ENCODE data around the gene UACA. TPM values are rescaled to one million over a fixed set of nuclear protein-coding genes. Genes with fewer than 3 reads are reported as not detected.

Gene UACA
- total RNA-seq, 1 donor from 2014 or later = 46.2 TPM

- Mint-ChIP-seq H3K27me3 (peaks cover 18% of the 10 kb centered on the region), H3K27ac (no peak overlapping the region), H3K4me1 (ENCODE audit: low read depth) (peaks cover 28% of the 10 kb centered on the region), H3K4me3 (ENCODE audit: low read depth) (no peak overlapping the region), H3K9me3 (ENCODE audit: low read depth) (no peaks in the 10 kb centered on the region), H3K36me3 (ENCODE audit: insufficient read depth) (no peaks in the 10 kb centered on the region)
- DNase-seq (ENCODE audit: low spot score, unreplicated experiment) = no peak
- TF ChIP-seq, protein P1, sequence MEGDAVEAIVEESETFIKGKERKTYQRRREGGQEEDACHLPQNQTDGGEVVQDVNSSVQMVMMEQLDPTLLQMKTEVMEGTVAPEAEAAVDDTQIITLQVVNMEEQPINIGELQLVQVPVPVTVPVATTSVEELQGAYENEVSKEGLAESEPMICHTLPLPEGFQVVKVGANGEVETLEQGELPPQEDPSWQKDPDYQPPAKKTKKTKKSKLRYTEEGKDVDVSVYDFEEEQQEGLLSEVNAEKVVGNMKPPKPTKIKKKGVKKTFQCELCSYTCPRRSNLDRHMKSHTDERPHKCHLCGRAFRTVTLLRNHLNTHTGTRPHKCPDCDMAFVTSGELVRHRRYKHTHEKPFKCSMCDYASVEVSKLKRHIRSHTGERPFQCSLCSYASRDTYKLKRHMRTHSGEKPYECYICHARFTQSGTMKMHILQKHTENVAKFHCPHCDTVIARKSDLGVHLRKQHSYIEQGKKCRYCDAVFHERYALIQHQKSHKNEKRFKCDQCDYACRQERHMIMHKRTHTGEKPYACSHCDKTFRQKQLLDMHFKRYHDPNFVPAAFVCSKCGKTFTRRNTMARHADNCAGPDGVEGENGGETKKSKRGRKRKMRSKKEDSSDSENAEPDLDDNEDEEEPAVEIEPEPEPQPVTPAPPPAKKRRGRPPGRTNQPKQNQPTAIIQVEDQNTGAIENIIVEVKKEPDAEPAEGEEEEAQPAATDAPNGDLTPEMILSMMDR (IDR thresholded peaks at IDR 0.05; ENCODE audit: unreplicated experiment) = no peak
Measured at GRCh38 chr15:70632079-70632478, 131.3 kb downstream of the UACA start.

DNA sequence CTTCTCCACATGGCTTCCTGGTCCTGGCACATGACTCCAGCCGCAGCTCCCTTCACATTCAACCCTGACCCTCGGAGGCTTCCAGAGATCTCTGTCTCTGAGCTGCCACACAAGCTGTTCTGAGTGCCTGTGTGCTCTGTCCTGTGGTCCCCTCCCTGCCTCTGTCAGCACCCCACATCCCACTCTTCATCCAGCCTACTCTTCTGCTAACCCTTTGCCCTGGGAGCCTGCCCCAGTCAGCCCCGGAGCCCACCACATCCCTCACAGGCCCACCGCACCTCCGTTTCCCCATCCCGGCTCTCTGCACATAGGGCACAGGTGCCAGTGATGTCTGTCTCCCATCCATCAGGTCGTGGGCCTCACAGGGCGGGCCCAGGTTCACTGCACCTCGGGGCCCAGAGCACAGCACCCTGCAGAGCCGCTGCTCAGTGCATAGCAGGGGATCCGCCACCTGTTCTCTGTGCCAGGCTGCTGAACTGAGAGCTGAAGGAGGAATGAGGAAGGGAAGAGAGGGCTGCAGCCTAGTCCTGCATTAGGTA, 133.6 kb downstream of the UACA start:
- Mint-ChIP-seq H3K27me3 (peaks cover 12% of the 10 kb centered on the region), H3K9me3 (ENCODE audit: low read depth) (no peaks in the 10 kb centered on the region), H3K4me1 (ENCODE audit: low read depth) (peaks cover 26% of the 10 kb centered on the region), H3K36me3 (ENCODE audit: insufficient read depth) (no peaks in the 10 kb centered on the region), H3K27ac (no peak overlapping the region), H3K4me3 (ENCODE audit: low read depth) (no peak overlapping the region)
- DNase-seq (ENCODE audit: low spot score, unreplicated experiment) = no peak
- TF ChIP-seq, protein P1 (IDR thresholded peaks at IDR 0.05; ENCODE audit: unreplicated experiment) = no peak

GRCh38 chr15:70628549-70628896, 134.8 kb downstream of the UACA start:
- peaks cover 26% of the 10 kb centered on the region for H3K4me1 Mint-ChIP-seq (ENCODE audit: low read depth)

DNA sequence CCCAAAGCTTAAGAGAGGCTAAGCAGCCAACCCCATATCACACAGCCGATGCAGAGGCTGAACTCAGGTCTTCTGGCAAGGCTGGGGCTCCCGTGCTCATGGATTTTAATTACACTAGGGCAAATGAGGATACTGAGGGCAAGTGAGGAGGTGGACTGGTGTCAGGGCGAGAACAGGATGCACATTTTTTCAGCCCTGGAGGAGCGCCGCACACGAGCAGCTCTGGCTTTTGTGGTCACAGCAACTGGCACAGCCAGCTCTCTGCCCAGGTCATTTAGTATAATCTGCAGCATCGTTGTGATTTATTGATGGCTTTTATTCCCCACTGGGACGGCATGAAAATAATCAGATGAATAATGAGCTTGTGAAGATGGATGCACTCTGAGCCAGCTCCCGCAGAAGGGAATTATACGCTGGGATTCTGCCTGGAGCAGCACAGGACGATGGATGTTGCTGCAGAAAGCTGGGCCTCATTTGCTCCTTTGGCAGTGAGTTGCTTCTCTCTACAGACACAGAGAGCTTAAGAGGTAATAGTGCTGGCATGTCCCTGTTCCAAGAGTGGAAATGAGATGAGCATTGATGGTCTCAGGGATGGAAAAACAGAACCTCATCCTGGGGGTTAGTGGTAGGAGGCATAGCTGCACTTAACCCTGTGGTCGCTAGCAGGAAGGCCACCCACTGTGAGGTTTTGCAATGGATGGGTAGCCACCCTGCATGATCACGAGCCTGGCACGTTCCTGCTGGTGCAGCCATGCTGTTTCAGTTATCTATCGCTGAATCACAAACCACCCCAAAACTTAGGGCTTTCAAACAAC, 135.4 kb downstream of the UACA start:
- no peak overlapping the region for H3K4me3 Mint-ChIP-seq (ENCODE audit: low read depth)
- no peak for DNase-seq (ENCODE audit: low spot score, unreplicated experiment)
- peaks cover 2% of the 10 kb centered on the region for H3K36me3 Mint-ChIP-seq (ENCODE audit: insufficient read depth)
- peaks cover 5% of the 10 kb centered on the region for H3K9me3 Mint-ChIP-seq (ENCODE audit: low read depth)
- H3K4me1 Mint-ChIP-seq (ENCODE audit: low read depth) = peaks cover 21% of the 10 kb centered on the region
- TF ChIP-seq, protein P1 (IDR thresholded peaks at IDR 0.05; ENCODE audit: unreplicated experiment) = no peak
- H3K27me3 Mint-ChIP-seq = peaks cover 8% of the 10 kb centered on the region
- no peak overlapping the region for H3K27ac Mint-ChIP-seq

More at GRCh38 chr15:70628549-70628896, 134.8 kb downstream of the UACA start:
- TF ChIP-seq, protein P1 (IDR thresholded peaks at IDR 0.05; ENCODE audit: unreplicated experiment) = no peak
- H3K4me3 Mint-ChIP-seq (ENCODE audit: low read depth) = no peak overlapping the region
- DNase-seq (ENCODE audit: low spot score, unreplicated experiment) = no peak
- H3K9me3 Mint-ChIP-seq (ENCODE audit: low read depth) = peaks cover 5% of the 10 kb centered on the region
- H3K27ac Mint-ChIP-seq = no peak overlapping the region
- peaks cover 12% of the 10 kb centered on the region for H3K27me3 Mint-ChIP-seq
- peaks cover 2% of the 10 kb centered on the region for H3K36me3 Mint-ChIP-seq (ENCODE audit: insufficient read depth)

GRCh38 chr15:70627322-70627721, 136.0 kb downstream of the UACA start:
- peaks cover 8% of the 10 kb centered on the region for H3K27me3 Mint-ChIP-seq
- H3K4me3 Mint-ChIP-seq (ENCODE audit: low read depth) = no peak overlapping the region
- no peak for DNase-seq (ENCODE audit: low spot score, unreplicated experiment)
- peaks cover 8% of the 10 kb centered on the region for H3K9me3 Mint-ChIP-seq (ENCODE audit: low read depth)
- H3K36me3 Mint-ChIP-seq (ENCODE audit: insufficient read depth) = peaks cover 2% of the 10 kb centered on the region
- no peak overlapping the region for H3K27ac Mint-ChIP-seq
- TF ChIP-seq, protein P1 (IDR thresholded peaks at IDR 0.05; ENCODE audit: unreplicated experiment) = no peak
- peaks cover 15% of the 10 kb centered on the region for H3K4me1 Mint-ChIP-seq (ENCODE audit: low read depth)

All from progenitor cell of endocrine pancreas (in vitro differentiated cells).